PC-3 (cell line): ENCODE data around the gene ZNF513. TPM values are rescaled to one million over a fixed set of nuclear protein-coding genes. Genes with fewer than 3 reads are reported as not detected.

Experiments used
- ATAC-seq: fragments of 200-7000 bp; cut with Tn5 transposase; 2 replicates; pipeline ENCODE4 v1.9.1; 2020; ENCODE audit warnings: mild to moderate bottlenecking, moderate library complexity
- BruUV-seq: library from RNA; stranded (reverse); fragments of 400-500 nt; replicated peaks from 2 replicates; lab custom pipeline; 2021; lab: Mats Ljungman, UMichigan
- CTCF ChIA-PET: fragments of 300-600 bp; sonication (Branson Sonifier 250); formaldehyde crosslinking; loops from one replicate; lab custom pipeline; 2022; ENCODE audit warnings: antibody characterized with exemption; lab: Charles Lee
- POLR2A ChIA-PET: fragments of 300-600 bp; sonication (Branson Sonifier 250); formaldehyde crosslinking; loops from one replicate; lab custom pipeline; 2022; ENCODE audit warnings: antibody characterized with exemption; ENCODE audit not compliant: unreplicated experiment; lab: Charles Lee
- DNase-seq: peaks from one replicate; pipeline ENCODE4 v3.0.0-alpha.2; 2015
- H2AFZ ChIP-seq: fragments of 300-600 bp; sonication (generic); 2 replicates; pipeline ENCODE4 v1.6.0; 2016; ENCODE audit warnings: antibody characterized with exemption, low read length
- H3F3A ChIP-seq: fragments of 300-600 bp; sonication (generic); one replicate; pipeline ENCODE4 v1.6.0; 2017; ENCODE audit warnings: antibody characterized with exemption, low read length, control low read depth, mild to moderate bottlenecking; ENCODE audit not compliant: unreplicated experiment
- H3K27ac ChIP-seq: fragments of 300-600 bp; sonication (generic); 2 replicates; pipeline ENCODE4 v1.5.1; 2016; ENCODE audit warnings: mild to moderate bottlenecking, low read length
- H3K27me3 ChIP-seq: fragments of 300-600 bp; sonication (generic); 2 replicates; pipeline ENCODE4 v1.6.1; 2016; ENCODE audit warnings: low read length, mixed read lengths
- H3K36me3 ChIP-seq: fragments of 300-600 bp; sonication (generic); 2 replicates; pipeline ENCODE4 v1.6.1; 2016; ENCODE audit warnings: low read depth, mixed run types, low read length, mixed read lengths
- H3K4me1 ChIP-seq: fragments of 300-600 bp; sonication (generic); 2 replicates; pipeline ENCODE4 v1.5.1; 2016; ENCODE audit warnings: low read length; ENCODE audit not compliant: insufficient read depth
- H3K4me2 ChIP-seq: fragments of 300-600 bp; sonication (generic); 2 replicates; pipeline ENCODE4 v1.6.0; 2016; ENCODE audit warnings: low read length
- H3K4me3 ChIP-seq: fragments of 300-600 bp; sonication (generic); 2 replicates; pipeline ENCODE4 v1.5.1; 2016; ENCODE audit warnings: mild to moderate bottlenecking, low read length, mixed read lengths
- H3K79me2 ChIP-seq: fragments of 300-600 bp; sonication (generic); 2 replicates; pipeline ENCODE4 v1.6.1; 2017; ENCODE audit warnings: low read length, mixed read lengths
- H3K9ac ChIP-seq: fragments of 300-600 bp; sonication (generic); 2 replicates; pipeline ENCODE4 v1.6.0; 2016; ENCODE audit warnings: mild to moderate bottlenecking, low read length
- H3K9me2 ChIP-seq: fragments of 300-600 bp; sonication (generic); replicated peaks from 2 replicates; pipeline ENCODE4 v1.6.1; 2016; ENCODE audit warnings: mixed run types, low read length, mixed read lengths
- H3K9me3 ChIP-seq: fragments of 300-600 bp; sonication (generic); 2 replicates; pipeline ENCODE4 v1.6.1; 2016; ENCODE audit warnings: low read length, mixed read lengths
- H4K20me1 ChIP-seq: fragments of 300-600 bp; sonication (generic); 2 replicates; pipeline ENCODE4 v1.6.1; 2016; ENCODE audit warnings: low read length, mixed read lengths
- EZH2 ChIP-seq: fragments of 300-600 bp; sonication (generic); IDR thresholded peaks from one replicate; pipeline ENCODE4 v1.6.1; 2017; ENCODE audit warnings: antibody characterized with exemption, mild to moderate bottlenecking, low read length; ENCODE audit not compliant: unreplicated experiment
- EZH2phosphoT487 ChIP-seq: fragments of 300-600 bp; sonication (generic); IDR thresholded peaks from 2 replicates; pipeline ENCODE4 v1.6.1; 2018; ENCODE audit warnings: mild to moderate bottlenecking, antibody characterized with exemption, low read length, borderline replicate concordance
- intact Hi-C: fragments of 100-400 bp; cut with micrococcal nuclease; formaldehyde crosslinking; loops from 2 replicates; pipeline ENCODE4 v1.9.0; 2023
- total RNA-seq: library from RNA; depleted of rRNA; stranded (reverse); fragments of >200 nt; gene quantifications from 2 replicates; pipeline ENCODE4 v1.2.3, GENCODE V29; 2014
- TF ChIP-seq, protein P1 (sequence below): fragments of 300-600 bp; sonication (generic); conservative IDR thresholded peaks from 2 replicates; pipeline ENCODE4 v1.5.1; 2017; ENCODE audit warnings: antibody characterized with exemption, low read depth, mild to moderate bottlenecking, low read length

Gene ZNF513
- total RNA-seq, 1 experiment from 2014 or later, result 7.4 TPM

DNA sequence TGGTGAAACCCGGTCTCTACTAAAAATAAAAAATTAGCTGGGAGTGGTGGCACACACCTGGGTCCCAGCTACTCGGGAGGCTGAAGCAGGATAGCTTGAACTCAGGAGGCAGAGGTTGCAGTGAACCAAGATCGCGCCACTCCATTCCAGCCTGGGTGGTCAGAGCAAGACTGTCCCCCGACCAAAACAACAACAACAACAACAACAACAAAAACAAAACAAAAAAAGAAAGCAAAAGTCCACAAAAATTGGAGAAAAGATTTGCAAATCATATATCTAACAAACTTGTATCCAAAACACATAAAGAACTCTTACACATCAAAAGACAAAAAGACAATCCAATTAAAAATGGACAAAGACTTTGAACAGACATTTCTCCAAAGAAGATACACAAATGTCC lies 18.4 kb upstream of the ZNF513 start:
- intact Hi-C loops, result no loop called here
- H3K4me3 ChIP-seq, result no peak overlapping the region
- ATAC-seq (no peak), DNase-seq (no peak)
- no peak overlapping the region for H3K4me2 ChIP-seq
- H3K9ac ChIP-seq, result no peak overlapping the region
- peaks cover 28% of the 10 kb centered on the region for H4K20me1 ChIP-seq
- H3K36me3 ChIP-seq, result peaks cover 10% of the 10 kb centered on the region; the same call in 1 of the 2 replicates
- no peaks in the 10 kb centered on the region for H3K4me1 ChIP-seq
- H3K9me3 ChIP-seq, result no peaks in the 10 kb centered on the region
- H3K9me2 ChIP-seq, result no peaks in the 10 kb centered on the region
- H2AFZ ChIP-seq, result no peak overlapping the region
- POLR2A ChIA-PET, result no interaction called here
- no peaks in the 10 kb centered on the region for H3F3A ChIP-seq
- H3K79me2 ChIP-seq, result peaks cover 99% of the 10 kb centered on the region
- no peaks in the 10 kb centered on the region for H3K27me3 ChIP-seq
- CTCF ChIA-PET, result no interaction called here
- BruUV-seq, result no TSS peak
- H3K27ac ChIP-seq, result no peak overlapping the region
- TF ChIP-seq EZH2, result no peak
- TF ChIP-seq, protein P1, sequence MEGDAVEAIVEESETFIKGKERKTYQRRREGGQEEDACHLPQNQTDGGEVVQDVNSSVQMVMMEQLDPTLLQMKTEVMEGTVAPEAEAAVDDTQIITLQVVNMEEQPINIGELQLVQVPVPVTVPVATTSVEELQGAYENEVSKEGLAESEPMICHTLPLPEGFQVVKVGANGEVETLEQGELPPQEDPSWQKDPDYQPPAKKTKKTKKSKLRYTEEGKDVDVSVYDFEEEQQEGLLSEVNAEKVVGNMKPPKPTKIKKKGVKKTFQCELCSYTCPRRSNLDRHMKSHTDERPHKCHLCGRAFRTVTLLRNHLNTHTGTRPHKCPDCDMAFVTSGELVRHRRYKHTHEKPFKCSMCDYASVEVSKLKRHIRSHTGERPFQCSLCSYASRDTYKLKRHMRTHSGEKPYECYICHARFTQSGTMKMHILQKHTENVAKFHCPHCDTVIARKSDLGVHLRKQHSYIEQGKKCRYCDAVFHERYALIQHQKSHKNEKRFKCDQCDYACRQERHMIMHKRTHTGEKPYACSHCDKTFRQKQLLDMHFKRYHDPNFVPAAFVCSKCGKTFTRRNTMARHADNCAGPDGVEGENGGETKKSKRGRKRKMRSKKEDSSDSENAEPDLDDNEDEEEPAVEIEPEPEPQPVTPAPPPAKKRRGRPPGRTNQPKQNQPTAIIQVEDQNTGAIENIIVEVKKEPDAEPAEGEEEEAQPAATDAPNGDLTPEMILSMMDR, result no peak
- no peak for TF ChIP-seq EZH2phosphoT487

DNA sequence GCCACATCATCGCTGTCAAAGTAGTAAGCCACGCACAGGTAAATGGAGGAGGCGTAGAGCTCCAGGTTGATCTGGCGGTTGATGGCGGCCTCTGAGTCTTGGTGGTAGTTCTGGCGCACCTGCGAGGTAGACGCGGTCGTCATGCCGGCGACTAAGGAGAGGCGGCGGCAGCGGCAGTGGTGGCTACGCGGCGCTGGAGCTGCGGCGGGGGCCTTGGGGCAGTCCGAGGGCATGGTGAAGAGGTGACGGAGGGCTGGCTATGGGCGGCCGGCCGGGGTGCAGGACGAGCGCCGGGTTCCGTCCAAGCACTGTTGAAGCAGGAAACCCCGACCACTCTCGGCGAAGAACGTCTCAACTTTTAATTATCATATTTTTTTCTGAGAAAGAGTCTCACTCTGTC lies 12.7 kb upstream of the ZNF513 start:
- Histone ChIP-seq H3F3A (no peaks in the 10 kb centered on the region), H3K27ac (no peak overlapping the region), H3K9ac (no peak overlapping the region), H3K4me1 (no peaks in the 10 kb centered on the region), H3K27me3 (no peaks in the 10 kb centered on the region), H3K4me2 (no peak overlapping the region), H3K9me2 (no peaks in the 10 kb centered on the region), H3K36me3 (peaks cover 7% of the 10 kb centered on the region; the same call in 1 of the 2 replicates), H4K20me1 (peaks cover 11% of the 10 kb centered on the region; the same call in 1 of the 2 replicates), H2AFZ (no peak overlapping the region), H3K4me3 (no peak overlapping the region), H3K9me3 (no peaks in the 10 kb centered on the region), H3K79me2 (peaks cover 97% of the 10 kb centered on the region)
- ATAC-seq (no peak), DNase-seq (no peak)
- no TSS peak for BruUV-seq
- intact Hi-C loops, result no loop called here
- ChIA-PET CTCF (no interaction called here), POLR2A (no interaction called here)
- TF ChIP-seq, protein P1, result no peak
- TF ChIP-seq EZH2phosphoT487, result no peak
- no peak for TF ChIP-seq EZH2

- intact Hi-C loops, result no loop called here
Observed at GRCh38 chr2:27390822-27391679, 10.5 kb upstream of the ZNF513 start.

More at GRCh38 chr2:27390822-27391679, 10.5 kb upstream of the ZNF513 start:
- no peak overlapping the region for H3K9ac ChIP-seq
- no peaks in the 10 kb centered on the region for H3K9me3 ChIP-seq
- H3K27ac ChIP-seq, result no peak overlapping the region
- peaks cover 81% of the 10 kb centered on the region for H3K79me2 ChIP-seq
- no peak overlapping the region for H3K4me2 ChIP-seq
- H3K9me2 ChIP-seq, result no peaks in the 10 kb centered on the region
- no peak for DNase-seq
- TF ChIP-seq EZH2phosphoT487 (no peak), EZH2 (no peak)
- peaks cover 11% of the 10 kb centered on the region; the same call in 1 of the 2 replicates for H4K20me1 ChIP-seq
- no peak overlapping the region for H2AFZ ChIP-seq
- no peaks in the 10 kb centered on the region for H3F3A ChIP-seq
- CTCF ChIA-PET, result no interaction called here
- H3K27me3 ChIP-seq, result no peaks in the 10 kb centered on the region
- H3K36me3 ChIP-seq, result peaks cover 14% of the 10 kb centered on the region; the same call in 1 of the 2 replicates
- no peak overlapping the region for H3K4me3 ChIP-seq
- ATAC-seq, result no peak
- no peaks in the 10 kb centered on the region for H3K4me1 ChIP-seq
- POLR2A ChIA-PET, result no interaction called here
- no TSS peak for BruUV-seq
